ENCODE measurements around the gene DIO3.

The DIO3 gene

GRCh38 chr14:101582294-101582693 is 21.0 kb downstream of the DIO3 start:
- no peak for ATAC-seq
- no peak for TF ChIP-seq TSHZ2 (CRISPR knock-in tag; IDR thresholded peaks at IDR 0.05)
- TF ChIP-seq GLIS3 (CRISPR knock-in tag; IDR thresholded peaks at IDR 0.05) = no peak
- TF ChIP-seq, protein P1, sequence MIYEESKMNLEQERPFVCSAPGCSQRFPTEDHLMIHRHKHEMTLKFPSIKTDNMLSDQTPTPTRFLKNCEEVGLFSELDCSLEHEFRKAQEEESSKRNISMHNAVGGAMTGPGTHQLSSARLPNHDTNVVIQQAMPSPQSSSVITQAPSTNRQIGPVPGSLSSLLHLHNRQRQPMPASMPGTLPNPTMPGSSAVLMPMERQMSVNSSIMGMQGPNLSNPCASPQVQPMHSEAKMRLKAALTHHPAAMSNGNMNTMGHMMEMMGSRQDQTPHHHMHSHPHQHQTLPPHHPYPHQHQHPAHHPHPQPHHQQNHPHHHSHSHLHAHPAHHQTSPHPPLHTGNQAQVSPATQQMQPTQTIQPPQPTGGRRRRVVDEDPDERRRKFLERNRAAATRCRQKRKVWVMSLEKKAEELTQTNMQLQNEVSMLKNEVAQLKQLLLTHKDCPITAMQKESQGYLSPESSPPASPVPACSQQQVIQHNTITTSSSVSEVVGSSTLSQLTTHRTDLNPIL (CRISPR knock-in tag; IDR thresholded peaks at IDR 0.05; ENCODE audit: low read depth) = no peak
- no peak for TF ChIP-seq ZNF565 (CRISPR knock-in tag; conservative IDR thresholded peaks at IDR 0.05; ENCODE audit: low read depth)
- TF ChIP-seq, protein P2, sequence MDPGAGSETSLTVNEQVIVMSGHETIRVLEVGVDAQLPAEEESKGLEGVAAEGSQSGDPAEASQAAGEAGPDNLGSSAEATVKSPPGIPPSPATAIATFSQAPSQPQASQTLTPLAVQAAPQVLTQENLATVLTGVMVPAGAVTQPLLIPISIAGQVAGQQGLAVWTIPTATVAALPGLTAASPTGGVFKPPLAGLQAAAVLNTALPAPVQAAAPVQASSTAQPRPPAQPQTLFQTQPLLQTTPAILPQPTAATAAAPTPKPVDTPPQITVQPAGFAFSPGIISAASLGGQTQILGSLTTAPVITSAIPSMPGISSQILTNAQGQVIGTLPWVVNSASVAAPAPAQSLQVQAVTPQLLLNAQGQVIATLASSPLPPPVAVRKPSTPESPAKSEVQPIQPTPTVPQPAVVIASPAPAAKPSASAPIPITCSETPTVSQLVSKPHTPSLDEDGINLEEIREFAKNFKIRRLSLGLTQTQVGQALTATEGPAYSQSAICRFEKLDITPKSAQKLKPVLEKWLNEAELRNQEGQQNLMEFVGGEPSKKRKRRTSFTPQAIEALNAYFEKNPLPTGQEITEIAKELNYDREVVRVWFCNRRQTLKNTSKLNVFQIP (CRISPR knock-in tag; IDR thresholded peaks at IDR 0.05; ENCODE audit: borderline replicate concordance, low read depth) = no peak
- no peak for TF ChIP-seq ZNF70 (CRISPR knock-in tag; IDR thresholded peaks at IDR 0.05)
- no peak for TF ChIP-seq CSRNP3 (CRISPR knock-in tag; IDR thresholded peaks at IDR 0.05)
- no peak for TF ChIP-seq SNAI2 (CRISPR knock-in tag; IDR thresholded peaks at IDR 0.05)
- TF ChIP-seq, protein P3, sequence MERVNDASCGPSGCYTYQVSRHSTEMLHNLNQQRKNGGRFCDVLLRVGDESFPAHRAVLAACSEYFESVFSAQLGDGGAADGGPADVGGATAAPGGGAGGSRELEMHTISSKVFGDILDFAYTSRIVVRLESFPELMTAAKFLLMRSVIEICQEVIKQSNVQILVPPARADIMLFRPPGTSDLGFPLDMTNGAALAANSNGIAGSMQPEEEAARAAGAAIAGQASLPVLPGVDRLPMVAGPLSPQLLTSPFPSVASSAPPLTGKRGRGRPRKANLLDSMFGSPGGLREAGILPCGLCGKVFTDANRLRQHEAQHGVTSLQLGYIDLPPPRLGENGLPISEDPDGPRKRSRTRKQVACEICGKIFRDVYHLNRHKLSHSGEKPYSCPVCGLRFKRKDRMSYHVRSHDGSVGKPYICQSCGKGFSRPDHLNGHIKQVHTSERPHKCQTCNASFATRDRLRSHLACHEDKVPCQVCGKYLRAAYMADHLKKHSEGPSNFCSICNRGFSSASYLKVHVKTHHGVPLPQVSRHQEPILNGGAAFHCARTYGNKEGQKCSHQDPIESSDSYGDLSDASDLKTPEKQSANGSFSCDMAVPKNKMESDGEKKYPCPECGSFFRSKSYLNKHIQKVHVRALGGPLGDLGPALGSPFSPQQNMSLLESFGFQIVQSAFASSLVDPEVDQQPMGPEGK (CRISPR knock-in tag; IDR thresholded peaks at IDR 0.05; ENCODE audit: borderline replicate concordance) = no peak

GRCh38 chr14:101583006-101583714 is 21.9 kb downstream of the DIO3 start:
- TF ChIP-seq TOX (CRISPR knock-in tag; IDR thresholded peaks at IDR 0.05; ENCODE audit: borderline replicate concordance) (no peak), ZC3H10 (CRISPR knock-in tag; IDR thresholded peaks at IDR 0.05) (no peak)
- no peak for ATAC-seq

DNA sequence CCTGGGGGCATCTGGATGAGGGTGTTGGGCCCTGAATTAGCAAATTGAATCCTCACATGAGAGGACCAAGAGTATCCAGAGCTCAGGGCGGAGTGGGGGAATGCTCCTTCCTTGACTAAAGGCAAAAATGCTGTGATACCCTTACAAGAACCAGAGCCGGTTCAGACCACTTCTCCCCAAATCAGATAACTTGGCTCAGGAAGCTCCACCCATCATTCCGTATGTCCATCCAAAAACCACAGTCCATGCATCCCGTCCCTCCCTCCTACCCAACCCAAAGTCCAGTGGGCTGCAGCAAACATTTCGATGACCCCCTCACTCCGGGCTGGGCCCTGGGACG is 22.4 kb downstream of the DIO3 start:
- no peak; the same call in 2 of the 3 replicates for ATAC-seq

More for the DNA sequence above, 22.4 kb downstream of the DIO3 start:
- TF ChIP-seq BACH2 (CRISPR knock-in tag; IDR thresholded peaks at IDR 0.05; ENCODE audit: borderline replicate concordance) (no peak), CSDC2 (CRISPR knock-in tag; IDR thresholded peaks at IDR 0.05) (no peak), CSRNP3 (CRISPR knock-in tag; IDR thresholded peaks at IDR 0.05) (no peak), GLIS3 (CRISPR knock-in tag; IDR thresholded peaks at IDR 0.05) (no peak), ZNF8 (CRISPR knock-in tag; IDR thresholded peaks at IDR 0.05) (no peak), OSR1 (CRISPR knock-in tag; IDR thresholded peaks at IDR 0.05) (no peak)

Measured in SK-N-SH treated with all-trans-retinoic acid at 6 μM for 48 hours (cell line).